ENCODE measurements around the gene EIF3K. TPM values are rescaled to one million over a fixed set of nuclear protein-coding genes. Genes with fewer than 3 reads are reported as not detected.

Gene EIF3K
- total RNA-seq, 4 donors from 2014 or later: 392 to 489 (median 414) TPM

DNA sequence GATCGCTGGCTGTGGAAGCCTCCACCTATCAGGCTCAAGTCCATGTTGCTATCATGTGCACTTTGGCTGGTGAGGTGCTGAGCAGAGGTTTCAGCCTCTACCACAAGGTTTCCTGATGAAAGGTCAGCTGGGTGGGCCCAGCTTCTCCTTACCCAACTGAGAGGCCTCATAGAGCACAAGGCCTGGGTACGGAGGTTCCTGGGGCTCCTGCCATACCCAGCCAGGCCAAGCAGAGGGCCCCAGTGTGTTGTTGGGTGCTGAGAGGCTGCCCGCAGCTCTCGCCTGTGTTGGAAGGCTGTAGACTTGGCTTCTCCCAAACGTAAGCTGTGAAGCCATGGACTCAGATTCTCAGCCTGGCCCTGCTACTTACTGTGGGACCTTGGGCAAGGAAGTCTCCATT is 56.6 kb downstream of the EIF3K start:
- TF ChIP-seq POLR2A (IDR thresholded peaks at IDR 0.05) (no peak), POLR2AphosphoS5 (IDR thresholded peaks at IDR 0.05) (no peak), EP300 (IDR thresholded peaks at IDR 0.05) (no peak)
- TF ChIP-seq, protein P1, sequence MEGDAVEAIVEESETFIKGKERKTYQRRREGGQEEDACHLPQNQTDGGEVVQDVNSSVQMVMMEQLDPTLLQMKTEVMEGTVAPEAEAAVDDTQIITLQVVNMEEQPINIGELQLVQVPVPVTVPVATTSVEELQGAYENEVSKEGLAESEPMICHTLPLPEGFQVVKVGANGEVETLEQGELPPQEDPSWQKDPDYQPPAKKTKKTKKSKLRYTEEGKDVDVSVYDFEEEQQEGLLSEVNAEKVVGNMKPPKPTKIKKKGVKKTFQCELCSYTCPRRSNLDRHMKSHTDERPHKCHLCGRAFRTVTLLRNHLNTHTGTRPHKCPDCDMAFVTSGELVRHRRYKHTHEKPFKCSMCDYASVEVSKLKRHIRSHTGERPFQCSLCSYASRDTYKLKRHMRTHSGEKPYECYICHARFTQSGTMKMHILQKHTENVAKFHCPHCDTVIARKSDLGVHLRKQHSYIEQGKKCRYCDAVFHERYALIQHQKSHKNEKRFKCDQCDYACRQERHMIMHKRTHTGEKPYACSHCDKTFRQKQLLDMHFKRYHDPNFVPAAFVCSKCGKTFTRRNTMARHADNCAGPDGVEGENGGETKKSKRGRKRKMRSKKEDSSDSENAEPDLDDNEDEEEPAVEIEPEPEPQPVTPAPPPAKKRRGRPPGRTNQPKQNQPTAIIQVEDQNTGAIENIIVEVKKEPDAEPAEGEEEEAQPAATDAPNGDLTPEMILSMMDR (IDR thresholded peaks at IDR 0.05): no peak
- Histone ChIP-seq H3K27me3 (no peaks in the 10 kb centered on the region), H3K4me1 (peaks cover 22 to 96% (median 33%) of the 10 kb centered on the region in 3 donors), H3K27ac (peak overlapping the region; percentile 87 to 97 (median 94)), H3K36me3 (no peaks in the 10 kb centered on the region), H3K9me3 (no peaks in the 10 kb centered on the region), H3K4me3 (no peak overlapping the region)
- ATAC-seq: no peak
- WGBS, 2 donors (ENCODE audit: low coverage in 1 of 2): no CpG with 5 or more reads among the region's 5 CpGs

DNA sequence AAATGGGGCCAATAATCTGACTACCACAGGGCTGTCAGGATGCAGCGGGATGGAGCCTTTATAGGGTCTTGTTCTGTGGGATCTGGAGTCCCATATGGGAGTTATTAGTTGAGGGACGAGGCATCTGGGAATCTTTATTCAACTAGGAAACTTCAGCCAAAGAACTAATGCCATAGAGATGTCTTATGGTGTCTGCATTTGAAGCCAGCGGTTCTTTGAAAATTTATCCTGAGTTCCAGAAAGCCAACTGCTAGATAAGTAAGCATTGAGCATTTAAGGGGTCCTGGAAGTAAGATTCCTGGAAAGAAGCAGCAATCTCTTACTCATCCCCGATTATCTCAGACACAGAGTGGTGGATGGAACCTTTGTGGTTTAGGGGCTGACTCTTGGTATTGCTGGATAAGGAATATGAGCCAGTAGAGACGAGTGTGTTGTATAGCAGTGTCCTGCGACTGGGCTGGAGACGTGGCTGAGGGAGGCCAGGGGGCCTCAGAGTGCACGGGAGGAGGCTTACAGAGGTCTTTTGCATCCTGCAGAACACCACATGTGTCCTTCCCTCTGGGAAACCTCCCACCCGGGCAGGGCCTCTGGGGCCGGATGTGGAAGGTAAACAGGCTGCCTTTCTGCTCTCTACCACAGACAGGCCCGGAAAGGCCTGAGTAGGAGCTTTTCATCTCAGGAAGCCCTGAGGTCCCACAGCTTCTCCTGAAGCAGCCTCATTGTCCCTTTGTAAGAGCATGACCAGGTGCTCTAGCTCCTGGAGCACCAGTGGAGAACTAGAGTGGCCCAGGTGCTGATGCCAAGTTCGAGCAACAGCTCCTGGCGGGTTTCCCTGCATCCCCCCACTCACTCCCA is 57.3 kb downstream of the EIF3K start:
- 27 to 33% methylated on average over 10 to 12 of the region's 13 CpGs for WGBS, 2 donors (ENCODE audit: low coverage in 1 of 2)

DNA sequence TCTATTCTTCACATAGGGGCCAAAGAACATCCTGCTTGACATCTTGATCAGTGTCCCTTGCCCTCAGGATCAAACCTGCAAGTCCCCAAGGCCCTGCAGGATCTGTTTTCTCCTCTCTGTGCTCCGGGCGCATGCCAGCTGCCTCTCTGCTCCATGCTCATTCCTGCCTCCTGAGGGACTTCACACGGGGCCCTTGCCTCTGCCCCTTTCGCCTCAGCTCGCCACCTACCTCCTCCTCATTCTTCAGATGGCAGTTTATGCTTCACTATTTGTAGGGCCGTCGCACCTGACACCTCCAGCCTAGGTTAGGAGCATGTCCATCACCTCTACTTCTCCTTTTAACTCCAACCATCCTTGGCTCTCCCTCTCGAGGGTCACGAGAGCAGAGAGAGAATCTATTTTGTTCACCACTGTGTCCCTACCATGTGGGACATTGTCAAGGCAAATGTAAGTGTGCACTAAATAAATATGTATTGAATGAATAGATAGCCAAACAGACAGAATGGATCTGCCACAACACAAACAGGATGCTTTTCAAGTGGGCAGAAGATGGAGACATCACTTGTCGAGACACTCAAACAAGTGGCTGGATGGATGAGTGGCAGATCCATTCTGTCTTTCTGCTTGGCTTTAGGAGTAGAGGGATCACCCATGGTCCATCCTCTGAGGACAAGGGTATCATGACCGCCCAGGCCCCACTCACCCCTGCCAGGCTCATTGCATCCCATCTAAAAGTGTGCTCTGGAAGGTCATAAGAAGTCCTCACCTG is 58.1 kb downstream of the EIF3K start:
- Histone ChIP-seq H3K36me3 (no peaks in the 10 kb centered on the region), H3K4me1 (peaks cover 9 to 96% (median 29%) of the 10 kb centered on the region in 3 donors), H3K4me3 (no peak overlapping the region), H3K27me3 (no peaks in the 10 kb centered on the region), H3K9me3 (no peaks in the 10 kb centered on the region), H3K27ac (peak overlapping the region; percentile 87 to 97 (median 94))
- ATAC-seq: no peak
- 70 to 72% methylated on average over 10 of the region's 11 CpGs for WGBS, 2 donors (ENCODE audit: low coverage in 1 of 2)
- TF ChIP-seq POLR2A (IDR thresholded peaks at IDR 0.05): no peak
- TF ChIP-seq, protein P1 (IDR thresholded peaks at IDR 0.05): no peak
- TF ChIP-seq EP300 (IDR thresholded peaks at IDR 0.05): no peak
- TF ChIP-seq POLR2AphosphoS5 (IDR thresholded peaks at IDR 0.05): no peak

More for the DNA sequence above, 57.3 kb downstream of the EIF3K start:
- H3K4me1 ChIP-seq: peaks cover 15 to 96% (median 29%) of the 10 kb centered on the region in 3 donors
- no peaks in the 10 kb centered on the region for H3K9me3 ChIP-seq
- peak overlapping the region; percentile 87 to 97 (median 94) for H3K27ac ChIP-seq
- no peaks in the 10 kb centered on the region for H3K36me3 ChIP-seq
- no peak overlapping the region for H3K4me3 ChIP-seq
- peak; percentile 25 for ATAC-seq
- H3K27me3 ChIP-seq: no peaks in the 10 kb centered on the region
- TF ChIP-seq POLR2AphosphoS5 (IDR thresholded peaks at IDR 0.05) (no peak), POLR2A (IDR thresholded peaks at IDR 0.05) (no peak), EP300 (IDR thresholded peaks at IDR 0.05) (no peak)
- TF ChIP-seq, protein P1 (IDR thresholded peaks at IDR 0.05): no peak

DNA sequence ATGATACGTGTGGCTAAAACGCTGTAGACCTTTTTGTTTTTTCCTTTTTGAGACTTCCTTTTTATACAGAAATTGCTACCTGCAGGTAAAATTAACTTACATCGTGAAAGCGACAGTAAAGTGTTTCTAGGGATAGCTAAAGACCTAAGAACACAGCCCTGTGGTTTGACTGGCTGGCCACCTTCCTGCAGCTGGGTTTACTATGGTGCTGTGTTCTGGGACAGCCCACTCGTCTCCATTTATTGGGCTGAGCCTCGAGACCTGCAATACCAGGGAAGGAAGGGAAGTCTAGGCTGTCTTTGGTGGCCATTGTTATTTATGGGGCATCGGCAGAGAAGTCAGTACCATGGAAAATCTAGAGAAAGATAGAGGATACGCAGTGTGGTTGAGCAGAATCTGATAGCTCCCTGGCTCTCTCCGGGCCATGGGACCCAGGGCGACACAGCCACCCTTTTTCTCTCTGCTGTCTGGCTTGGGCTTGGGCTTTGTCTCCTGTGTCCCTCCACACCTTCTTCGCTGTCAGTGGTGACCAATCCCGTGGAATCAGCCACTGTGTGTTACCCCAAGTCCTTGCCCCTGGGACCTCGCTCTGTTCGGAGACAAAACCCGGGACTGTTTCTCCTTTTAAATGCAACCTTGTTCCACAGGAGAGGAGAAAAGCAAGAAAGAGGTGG is 59.4 kb downstream of the EIF3K start:
- H3K27ac ChIP-seq: peak overlapping the region; percentile 3 to 97 (median 90)
- TF ChIP-seq POLR2AphosphoS5 (IDR thresholded peaks at IDR 0.05) (no peak), EP300 (IDR thresholded peaks at IDR 0.05) (no peak), POLR2A (IDR thresholded peaks at IDR 0.05) (no peak)
- TF ChIP-seq, protein P1 (IDR thresholded peaks at IDR 0.05): no peak
- no peak for ATAC-seq
- H3K4me3 ChIP-seq: no peak overlapping the region
- no peaks in the 10 kb centered on the region for H3K36me3 ChIP-seq
- peaks cover 11 to 97% (median 40%) of the 10 kb centered on the region in 3 donors for H3K4me1 ChIP-seq
- WGBS, 2 donors (ENCODE audit: low coverage in 1 of 2): 70 to 79% methylated on average over 5 to 13 of the region's 15 CpGs
- H3K27me3 ChIP-seq: no peaks in the 10 kb centered on the region
- H3K9me3 ChIP-seq: no peaks in the 10 kb centered on the region
